HEK293T (cell line): ENCODE measurements around the gene BAZ1B.

Experiments
- ARNT ChIP-seq: fragments of 450-650 bp; IDR thresholded peaks from 2 replicates; pipeline ENCODE4 v1.6.1; 2017; ENCODE audit warnings: mild to moderate bottlenecking
- BHLHE40 ChIP-seq: fragments of 450-650 bp; IDR thresholded peaks from 2 replicates; pipeline ENCODE4 v1.6.1; 2016; ENCODE audit warnings: mild to moderate bottlenecking, moderate library complexity, borderline replicate concordance
- ELF4 ChIP-seq: fragments of 450-650 bp; IDR thresholded peaks from 2 replicates; pipeline ENCODE4 v1.6.1; 2017; ENCODE audit warnings: antibody characterized with exemption
- FOXA1 ChIP-seq: fragments of 450-650 bp; IDR thresholded peaks from 2 replicates; pipeline ENCODE4 v1.6.1; 2016; ENCODE audit warnings: mild to moderate bottlenecking
- FOXK2 ChIP-seq: fragments of 450-650 bp; IDR thresholded peaks from 2 replicates; pipeline ENCODE4 v1.6.1; 2016; ENCODE audit warnings: mild to moderate bottlenecking
- FOXM1 ChIP-seq: fragments of 450-650 bp; IDR thresholded peaks from 2 replicates; pipeline ENCODE4 v1.6.1; 2017; ENCODE audit warnings: mild to moderate bottlenecking, borderline replicate concordance
- NFRKB ChIP-seq: fragments of 450-650 bp; IDR thresholded peaks from 2 replicates; pipeline ENCODE4 v1.6.1; 2016; ENCODE audit warnings: mild to moderate bottlenecking, moderate library complexity
- SP1 ChIP-seq: fragments of 450-650 bp; IDR thresholded peaks from 2 replicates; pipeline ENCODE4 v1.6.1; 2017
- ZNF384 ChIP-seq: fragments of 450-650 bp; IDR thresholded peaks from 2 replicates; pipeline ENCODE4 v1.6.1; 2016
- TF ChIP-seq, protein P1 (sequence below): fragments of 450-650 bp; IDR thresholded peaks from 2 replicates; pipeline ENCODE4 v1.6.1; 2016

GRCh38 chr7:73433924-73434700 lies 88.0 kb downstream of the BAZ1B start:
- TF ChIP-seq ELF4 (no peak), NFRKB (no peak), FOXA1 (no peak), SP1 (no peak), ZNF384 (no peak), ARNT (peak; percentile 27; the same call in 1 of the 2 replicates), FOXM1 (peak; percentile 0; the same call in 1 of the 2 replicates), BHLHE40 (no peak), FOXK2 (no peak)
- TF ChIP-seq, protein P1, sequence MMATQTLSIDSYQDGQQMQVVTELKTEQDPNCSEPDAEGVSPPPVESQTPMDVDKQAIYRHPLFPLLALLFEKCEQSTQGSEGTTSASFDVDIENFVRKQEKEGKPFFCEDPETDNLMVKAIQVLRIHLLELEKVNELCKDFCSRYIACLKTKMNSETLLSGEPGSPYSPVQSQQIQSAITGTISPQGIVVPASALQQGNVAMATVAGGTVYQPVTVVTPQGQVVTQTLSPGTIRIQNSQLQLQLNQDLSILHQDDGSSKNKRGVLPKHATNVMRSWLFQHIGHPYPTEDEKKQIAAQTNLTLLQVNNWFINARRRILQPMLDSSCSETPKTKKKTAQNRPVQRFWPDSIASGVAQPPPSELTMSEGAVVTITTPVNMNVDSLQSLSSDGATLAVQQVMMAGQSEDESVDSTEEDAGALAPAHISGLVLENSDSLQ, result no peak
